Right renal cortex interstitium (tissue), 3 donors: Measurements from ENCODE around the gene NAXD. TPM values are rescaled to one million over a fixed set of nuclear protein-coding genes. Genes with fewer than 3 reads are reported as not detected.
"Not testable (repeated sequence)": the region's sequence is repeated elsewhere in the genome, so short reads cannot be mapped to it uniquely, and the experiment has no call there.

Source experiments
- DNase-seq, 3 donors: peaks; one replicate each; pipeline ENCODE4 v3.0.0-alpha.2; 2013; ENCODE audit warnings: low read depth in 3 of 3, low spot score in 2 of 3
- polyA plus RNA-seq, 3 donors: library from polyadenylated mRNA; unstranded; fragments of 120-200 nt; gene quantifications; one replicate each; pipeline ENCODE4 v1.2.1, GENCODE V29; 2013; ENCODE audit not compliant: insufficient read length in 3 of 3

Gene NAXD
- polyA plus RNA-seq, 3 donors = 40.4 to 42.1 (median 40.5) TPM

- no peak for DNase-seq
These were observed 12.6 kb downstream of the NAXD start for GRCh38 chr13:110627761-110628476.

GRCh38 chr13:110628477-110628793, 13.1 kb downstream of the NAXD start:
- DNase-seq = no peak

- no peak for DNase-seq
These were observed 13.8 kb downstream of the NAXD start for GRCh38 chr13:110628952-110629701.

GRCh38 chr13:110629735-110630134, 14.4 kb downstream of the NAXD start:
- DNase-seq = no peak

GRCh38 chr13:110630566-110631119, 15.3 kb downstream of the NAXD start:
- no peak for DNase-seq

GRCh38 chr13:110632255-110632654, 16.9 kb downstream of the NAXD start:
- not testable (repeated sequence) for DNase-seq

- no peak for DNase-seq
These were observed 18.4 kb downstream of the NAXD start for GRCh38 chr13:110633776-110634175.

GRCh38 chr13:110634558-110634957, 19.2 kb downstream of the NAXD start:
- DNase-seq = no peak

- no peak for DNase-seq
These were observed 20.2 kb downstream of the NAXD start for GRCh38 chr13:110635405-110636002.

GRCh38 chr13:110636053-110636475, 20.7 kb downstream of the NAXD start:
- DNase-seq = no peak

- DNase-seq = no peak
These were observed 21.4 kb downstream of the NAXD start for GRCh38 chr13:110636701-110637201.

- DNase-seq = no peak
These were observed 21.9 kb downstream of the NAXD start for GRCh38 chr13:110637275-110637674.

GRCh38 chr13:110637747-110638146, 22.4 kb downstream of the NAXD start:
- DNase-seq = no peak

- no peak for DNase-seq
These were observed 22.9 kb downstream of the NAXD start for GRCh38 chr13:110638257-110638656.

- DNase-seq = no peak
These were observed 23.8 kb downstream of the NAXD start for GRCh38 chr13:110638814-110639806.

GRCh38 chr13:110639935-110640334, 24.6 kb downstream of the NAXD start:
- no peak for DNase-seq

GRCh38 chr13:110640591-110641029, 25.3 kb downstream of the NAXD start:
- no peak for DNase-seq

- DNase-seq = no peak
These were observed 26.0 kb downstream of the NAXD start for GRCh38 chr13:110641055-110642015.
